HG03103 (cell line): ENCODE data around the gene ARHGAP26.
"Not testable (repeated sequence)": the region's sequence is repeated elsewhere in the genome, so short reads cannot be mapped to it uniquely, and the experiment has no call there.

ENCODE experiments used
- ATAC-seq: cut with Tn5 transposase; IDR thresholded peaks from one replicate; pipeline ENCODE4 v1.9.1; 2021; ENCODE audit warnings: low read depth; ENCODE audit not compliant: unreplicated experiment

The ARHGAP26 gene

GRCh38 chr5:142972064-142972570, 201.9 kb downstream of the ARHGAP26 start:
- ATAC-seq = no peak

DNA sequence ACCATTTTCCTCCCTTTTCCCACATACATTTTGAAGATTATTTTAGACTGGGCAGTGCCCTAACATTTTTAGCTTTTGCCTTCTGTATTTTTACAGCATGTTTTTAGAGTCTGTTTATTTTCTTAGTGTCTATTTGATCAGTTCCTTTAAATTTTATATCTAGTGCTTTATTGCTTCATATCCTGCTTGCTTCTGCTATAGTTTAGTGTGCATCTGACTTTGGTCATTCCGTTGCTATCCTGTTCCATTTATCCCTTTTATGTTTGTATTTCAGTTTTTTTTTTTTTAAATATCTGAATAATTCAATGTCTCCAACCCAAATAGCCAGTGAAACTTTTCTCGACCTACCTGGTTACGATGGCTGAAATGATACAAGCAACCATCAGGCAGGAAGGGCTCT, 203.8 kb downstream of the ARHGAP26 start:
- no peak for ATAC-seq

- no peak for ATAC-seq
These were observed 204.2 kb downstream of the ARHGAP26 start for GRCh38 chr5:142974409-142974808.

DNA sequence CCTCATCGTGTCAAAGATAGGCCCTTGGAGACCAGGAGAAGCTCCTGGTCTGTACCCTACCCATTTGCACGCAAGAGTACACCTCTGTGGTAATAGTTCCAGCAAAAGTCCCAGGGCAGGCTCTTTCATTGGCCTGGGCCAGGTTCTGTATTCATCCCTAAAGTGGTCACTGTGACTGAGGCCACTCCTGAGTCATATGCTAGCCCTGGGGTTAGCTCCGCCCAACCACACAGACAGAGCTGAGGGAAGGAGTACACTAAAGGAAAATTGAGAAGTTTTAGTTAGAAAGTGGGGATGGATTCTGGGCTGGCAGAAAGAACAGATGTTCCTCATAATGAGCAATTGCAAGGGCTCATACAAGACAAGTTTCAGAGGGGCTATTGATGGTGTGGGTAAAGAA, 206.7 kb downstream of the ARHGAP26 start:
- ATAC-seq = no peak

DNA sequence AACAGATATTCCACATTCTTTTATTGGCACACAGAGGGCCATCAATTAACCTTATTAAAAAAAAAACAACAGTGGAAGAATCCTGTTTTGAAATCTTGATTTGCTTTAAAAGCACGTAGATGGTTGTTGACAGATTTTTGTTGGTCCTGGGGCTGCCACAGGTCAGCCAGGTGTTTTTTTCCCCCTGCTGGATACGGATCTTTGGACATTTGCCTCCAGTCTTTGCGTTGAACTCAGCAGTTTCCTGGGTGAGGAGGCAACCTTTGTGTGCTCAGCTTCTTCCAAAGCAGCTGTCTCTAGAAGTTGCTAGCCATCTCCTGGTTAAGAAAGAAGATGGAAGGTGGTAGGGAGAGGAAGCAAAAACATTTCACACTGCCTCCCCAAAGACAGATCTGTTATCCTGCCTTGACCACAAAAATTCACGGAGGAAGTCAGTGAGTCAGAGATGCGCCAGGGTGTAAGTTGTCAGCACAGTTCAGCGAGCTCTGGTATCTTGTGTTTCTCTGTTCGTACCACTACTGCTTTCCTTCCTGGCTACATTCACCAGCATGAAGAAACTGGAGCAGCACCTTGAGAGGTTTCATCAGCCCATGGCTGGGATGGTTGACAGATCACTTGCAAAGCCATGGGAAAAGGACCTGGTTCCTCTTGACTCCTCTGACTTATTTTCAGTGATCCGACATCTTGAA, 207.3 kb downstream of the ARHGAP26 start:
- peak; percentile 75 for ATAC-seq

DNA sequence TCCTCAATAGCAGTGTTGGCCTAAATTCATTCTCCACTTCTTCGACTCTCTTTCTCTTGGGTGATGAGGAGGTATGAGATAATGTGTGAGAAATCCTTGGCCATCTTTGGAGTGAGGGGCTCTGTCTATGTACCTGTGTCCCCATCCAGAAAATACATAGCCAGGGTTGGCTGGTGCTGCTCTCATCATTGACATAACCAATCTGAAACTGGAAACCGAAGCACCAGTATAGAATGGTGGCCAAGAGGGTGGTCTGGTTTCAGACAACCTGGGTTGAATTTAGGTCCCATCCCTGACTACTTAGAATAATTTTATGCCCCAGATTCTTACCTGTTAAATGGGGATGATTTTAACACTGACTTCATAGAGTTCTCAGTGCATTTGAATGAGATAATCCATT, 208.1 kb downstream of the ARHGAP26 start:
- ATAC-seq = no peak

GRCh38 chr5:142978726-142979125, 208.5 kb downstream of the ARHGAP26 start:
- no peak for ATAC-seq

GRCh38 chr5:142979636-142980035, 209.5 kb downstream of the ARHGAP26 start:
- no peak for ATAC-seq

GRCh38 chr5:142981475-142981874, 211.3 kb downstream of the ARHGAP26 start:
- ATAC-seq = no peak

DNA sequence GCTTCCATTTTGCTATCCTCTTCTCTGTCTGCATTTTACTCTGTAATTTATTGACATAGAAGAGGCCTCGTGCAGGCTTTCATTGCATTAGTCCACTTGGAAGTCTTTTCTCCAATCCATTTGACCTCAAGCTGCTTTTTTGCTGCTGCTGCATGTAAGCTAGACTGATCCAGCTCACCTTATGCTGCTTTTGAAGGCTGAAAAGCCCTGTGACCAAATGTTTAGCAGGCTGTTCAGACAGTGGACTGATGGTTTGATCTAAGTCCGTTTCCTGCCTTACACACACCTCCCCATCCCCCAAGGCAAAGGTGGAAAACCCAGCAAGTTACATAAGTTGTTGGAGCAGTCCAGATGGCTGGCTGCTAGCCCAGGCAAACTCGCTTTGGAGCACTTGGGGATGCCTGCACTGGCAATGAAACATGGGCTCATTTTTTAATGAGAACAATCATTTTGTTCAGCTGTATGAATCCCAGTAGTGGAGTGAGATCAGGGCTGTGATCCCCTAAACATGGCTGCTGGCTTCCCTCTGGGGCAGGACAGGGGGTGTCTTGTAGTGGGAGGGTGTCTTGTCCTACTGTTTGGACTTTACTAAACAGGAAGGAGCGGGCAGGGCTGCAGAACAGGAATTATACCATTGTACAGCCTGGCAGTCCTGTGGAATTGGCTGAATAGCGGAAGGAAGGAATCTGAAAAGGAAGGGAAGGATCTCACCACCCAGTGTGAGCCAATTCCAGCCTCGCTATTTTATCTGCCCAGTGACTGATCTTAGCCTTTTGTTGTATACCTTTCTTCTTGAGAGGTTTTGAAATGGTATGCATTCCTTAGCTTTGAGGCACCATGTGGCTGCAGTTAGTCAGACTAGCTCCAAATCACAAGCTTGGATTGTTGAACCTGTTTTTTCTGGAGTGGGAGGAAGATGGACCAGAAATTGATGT, 212.0 kb downstream of the ARHGAP26 start:
- ATAC-seq = no peak

DNA sequence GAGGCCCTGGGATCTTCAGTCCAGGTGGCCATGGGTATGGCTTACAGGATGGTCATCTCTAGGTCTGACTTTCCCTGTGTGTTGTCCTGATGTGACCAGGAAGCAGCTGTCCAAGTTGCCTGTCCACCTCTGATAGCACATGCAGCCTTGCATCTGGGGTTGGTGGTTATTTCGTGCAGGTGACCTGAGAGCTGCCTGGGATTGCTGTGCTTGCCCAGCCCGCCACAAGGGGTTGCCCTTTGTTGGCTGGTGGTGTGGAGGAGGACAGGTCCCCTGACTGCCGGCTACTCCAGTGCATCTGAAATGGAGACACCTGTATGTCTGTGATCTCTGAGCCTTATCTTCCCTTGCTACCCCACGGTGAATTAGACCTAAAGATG, 212.6 kb downstream of the ARHGAP26 start:
- ATAC-seq = no peak

DNA sequence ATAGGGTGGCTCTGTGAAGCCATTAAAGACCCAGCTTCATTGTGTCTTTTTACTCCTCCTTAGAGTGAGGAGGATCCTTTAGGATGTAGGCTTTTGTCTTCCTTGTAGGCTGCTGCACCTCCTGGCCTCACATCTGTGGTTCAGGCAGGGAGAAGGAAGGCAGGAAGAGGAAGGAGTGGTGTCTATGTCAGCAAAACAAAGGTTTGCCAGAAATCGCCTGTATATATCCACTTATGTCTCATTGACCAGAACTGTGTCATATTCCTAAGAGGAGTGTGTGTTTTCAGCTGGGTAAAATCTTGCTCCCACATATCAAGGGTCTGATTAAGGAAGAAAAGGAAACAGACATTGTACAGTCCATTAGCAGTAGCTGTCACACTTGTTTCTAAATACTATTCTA, 213.8 kb downstream of the ARHGAP26 start:
- no peak for ATAC-seq

GRCh38 chr5:142984525-142984924, 214.3 kb downstream of the ARHGAP26 start:
- ATAC-seq = no peak

- not testable (repeated sequence) for ATAC-seq
These were observed 219.1 kb downstream of the ARHGAP26 start for GRCh38 chr5:142989270-142989669.

DNA sequence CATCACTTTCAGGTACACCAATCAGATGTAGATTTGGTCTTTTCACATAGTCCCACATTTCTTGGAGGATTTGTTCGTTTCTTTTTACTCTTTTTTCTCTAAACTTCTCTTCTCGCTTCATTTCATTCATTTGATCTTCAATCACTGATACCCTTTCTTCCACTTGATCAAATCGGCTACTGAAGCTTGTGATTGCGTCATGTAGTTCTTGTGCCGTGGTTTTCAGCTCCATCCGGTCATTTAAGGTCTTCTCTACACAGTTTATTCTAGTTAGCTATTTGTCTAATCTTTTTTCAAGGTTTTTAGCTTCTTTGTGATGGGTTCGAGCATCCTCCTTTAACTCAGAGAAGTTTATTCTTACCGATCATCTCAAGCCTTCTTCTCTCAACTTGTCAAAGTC, 219.9 kb downstream of the ARHGAP26 start:
- not testable (repeated sequence) for ATAC-seq

GRCh38 chr5:142994218-142994617, 224.0 kb downstream of the ARHGAP26 start:
- ATAC-seq = no peak

DNA sequence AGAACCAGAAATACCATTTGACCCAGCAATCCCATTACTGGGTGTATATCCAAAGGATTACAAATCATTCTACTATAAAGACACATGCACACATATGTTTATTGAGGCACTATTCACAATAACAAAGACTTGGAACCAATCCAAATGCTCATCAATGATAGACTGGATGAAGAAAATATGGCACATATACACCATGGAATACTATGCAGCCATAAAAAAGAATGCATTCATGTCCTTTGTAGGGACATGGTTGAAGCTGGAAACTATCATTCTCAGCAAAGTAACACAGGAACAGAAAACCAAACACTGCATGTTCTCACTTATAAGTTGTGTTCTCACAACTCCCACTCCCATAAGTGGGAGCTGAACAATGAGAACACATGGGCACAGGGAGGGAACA, 225.4 kb downstream of the ARHGAP26 start:
- not testable (repeated sequence) for ATAC-seq

DNA sequence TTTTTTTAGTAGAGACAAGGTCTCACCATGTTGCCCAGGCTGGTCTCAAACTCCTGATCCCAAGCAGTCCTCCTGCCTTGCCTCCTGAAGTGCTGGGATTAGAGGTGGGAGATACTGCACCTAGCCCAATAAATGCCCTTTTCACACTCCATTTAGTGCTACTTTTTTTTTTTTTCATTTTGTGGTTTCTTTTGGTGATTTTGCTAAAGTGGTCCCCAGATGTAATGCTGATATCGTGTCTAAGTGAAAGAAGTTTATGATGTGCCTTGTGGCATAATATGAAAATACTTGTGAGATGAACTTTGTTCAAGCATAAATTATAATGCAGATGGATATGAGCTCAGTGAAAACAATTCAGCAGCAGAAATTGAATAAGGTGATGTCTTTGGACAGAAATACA, 227.4 kb downstream of the ARHGAP26 start:
- no peak for ATAC-seq

DNA sequence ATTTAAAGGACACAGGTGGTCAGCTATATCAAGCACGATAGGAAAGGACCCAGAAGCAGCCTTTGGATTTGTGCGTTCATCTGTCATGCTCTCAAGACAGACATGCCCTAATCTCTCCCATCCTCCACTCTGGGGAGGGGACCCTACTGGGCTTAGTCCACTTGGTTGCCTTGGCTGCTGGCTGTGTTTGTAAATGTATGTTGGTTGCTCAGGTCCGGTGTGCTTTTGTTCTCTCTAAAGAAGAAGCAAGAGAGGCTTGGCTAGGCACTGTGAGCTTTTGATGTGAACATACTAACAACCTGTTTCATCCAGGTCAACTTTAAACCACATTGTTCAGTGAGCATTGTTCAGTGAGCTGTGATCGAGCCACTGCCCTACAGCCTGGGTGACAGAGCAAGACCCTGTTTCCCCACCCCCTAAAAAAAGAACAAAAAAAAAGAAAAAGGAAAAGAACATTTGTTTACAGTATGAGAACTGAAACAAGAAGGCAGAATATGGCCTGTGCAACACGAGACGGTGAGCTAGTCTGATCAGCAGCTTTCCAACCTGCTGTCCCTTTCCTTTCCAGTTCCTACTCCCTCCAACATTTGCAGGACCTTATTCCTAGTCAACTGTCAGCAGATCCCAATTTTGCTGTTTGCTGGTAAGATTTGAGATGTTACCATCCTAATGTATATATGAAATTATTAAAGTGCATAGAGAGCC, 228.3 kb downstream of the ARHGAP26 start:
- no peak for ATAC-seq

- ATAC-seq = not testable (repeated sequence)
These were observed 230.4 kb downstream of the ARHGAP26 start for GRCh38 chr5:143000551-143000950.

DNA sequence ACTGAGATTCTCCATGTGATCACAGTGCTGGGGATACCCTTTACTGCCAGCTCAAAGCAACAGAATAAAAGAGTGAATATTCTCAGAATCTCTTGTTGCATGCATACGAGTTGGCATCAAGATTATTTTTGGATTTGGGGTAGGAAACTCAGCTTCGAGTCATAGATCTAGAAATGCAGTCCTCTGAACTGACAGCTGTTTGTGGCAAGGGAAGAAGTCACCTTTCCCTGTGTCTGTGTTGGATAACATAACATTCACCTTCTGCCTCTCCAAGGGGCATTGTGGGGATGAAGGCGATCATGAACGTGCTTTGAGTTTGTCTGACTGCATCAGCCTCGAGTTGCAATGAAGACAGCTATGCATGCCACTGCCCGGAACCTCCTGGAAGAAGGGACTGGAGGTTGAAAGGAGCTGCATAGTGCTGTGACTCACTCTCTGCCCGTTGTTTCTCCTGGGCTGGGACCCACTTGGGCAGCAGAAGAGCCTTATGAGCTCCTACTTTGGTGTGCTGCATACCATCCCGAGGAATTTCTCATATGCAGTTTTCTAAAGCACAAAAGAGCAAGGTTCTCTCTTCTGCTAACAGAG, 231.7 kb downstream of the ARHGAP26 start:
- no peak for ATAC-seq
